HG03558 (cell line): ENCODE results near the gene CCDC81.
"Not testable (repeated sequence)": the region's sequence is repeated elsewhere in the genome, so short reads cannot be mapped to it uniquely, and the experiment has no call there.

Experiments
- ATAC-seq: cut with Tn5 transposase; IDR thresholded peaks from one replicate; pipeline ENCODE4 v1.9.1; 2021; ENCODE audit warnings: moderate number of reproducible peaks; ENCODE audit not compliant: unreplicated experiment; ENCODE audit errors: extremely low read depth

The CCDC81 gene

DNA sequence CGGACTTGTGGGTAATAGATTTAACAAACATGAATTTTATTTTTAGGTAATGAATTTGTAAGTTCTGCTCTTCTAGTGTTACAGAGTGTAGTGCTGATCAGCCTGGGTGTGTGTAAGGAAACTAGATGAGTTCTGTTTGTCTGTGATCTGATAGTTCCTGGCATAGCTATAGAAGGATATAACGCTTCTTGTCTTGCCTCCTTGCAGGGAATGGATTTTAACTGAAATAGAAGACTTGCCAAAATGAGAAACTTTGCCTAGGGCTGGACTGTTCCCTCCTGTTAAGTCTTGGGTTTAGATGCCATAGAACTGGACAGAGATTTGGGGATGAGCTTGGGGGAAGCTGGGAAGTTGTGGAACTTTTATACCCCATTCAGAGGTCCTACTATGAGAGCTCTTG is 11.6 kb downstream of the CCDC81 start:
- ATAC-seq = no peak

DNA sequence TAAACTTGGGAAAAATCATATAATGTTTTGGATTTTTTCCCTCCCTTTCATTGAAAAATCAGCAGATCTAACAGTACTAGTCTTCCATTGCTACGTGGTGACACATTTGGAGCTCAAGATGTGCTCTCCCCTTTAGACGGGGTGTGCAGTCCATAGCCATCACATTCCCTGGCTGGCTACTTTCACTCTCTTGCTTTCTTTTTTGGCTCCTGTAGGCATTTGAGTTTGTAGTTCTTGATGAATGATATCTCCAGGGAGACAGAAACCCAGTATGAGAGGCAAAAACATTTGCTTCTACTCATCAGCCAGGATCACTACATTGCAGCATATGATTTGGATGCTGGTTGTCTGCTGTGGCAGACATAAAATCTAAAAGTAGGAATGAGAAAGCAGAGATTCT is 12.1 kb downstream of the CCDC81 start:
- no peak for ATAC-seq

DNA sequence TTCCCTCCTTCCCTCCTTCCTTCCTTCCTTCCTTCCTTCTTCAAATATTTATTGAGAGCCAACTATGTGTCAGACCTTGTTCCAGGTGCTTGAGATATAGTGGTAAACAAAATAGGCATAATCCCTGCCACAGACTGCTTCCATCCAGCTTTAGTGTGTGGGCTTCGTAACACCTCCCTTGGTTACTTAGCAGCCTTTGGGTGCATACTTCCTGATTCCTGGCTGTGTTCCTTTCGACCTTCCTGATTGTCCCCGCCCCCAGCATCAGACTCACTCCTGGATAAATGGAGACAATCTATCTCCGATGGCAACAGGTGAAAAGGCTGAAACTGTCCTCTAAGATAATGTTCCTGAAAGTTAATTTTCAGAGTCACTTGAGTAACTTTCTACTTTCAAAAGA is 13.5 kb downstream of the CCDC81 start:
- ATAC-seq = no peak

DNA sequence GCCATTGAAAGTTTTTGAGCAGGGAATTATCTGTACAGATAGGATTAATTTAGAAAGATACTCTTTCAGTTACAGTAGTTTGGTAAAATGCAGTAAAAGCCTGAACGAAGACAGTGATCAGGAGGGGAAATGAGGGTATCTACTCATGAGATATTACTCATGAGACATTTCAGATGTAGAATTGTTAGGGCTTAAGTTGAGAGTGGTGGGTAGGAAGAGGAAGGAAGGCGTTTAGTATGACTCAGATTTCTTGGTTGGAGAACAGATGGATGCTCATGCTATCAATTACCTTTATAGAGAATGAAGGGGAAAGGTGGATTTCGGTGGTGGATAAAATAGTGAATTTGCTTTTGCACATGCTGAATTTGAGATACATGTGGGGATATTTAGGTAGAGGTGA is 15.8 kb downstream of the CCDC81 start:
- no peak for ATAC-seq

DNA sequence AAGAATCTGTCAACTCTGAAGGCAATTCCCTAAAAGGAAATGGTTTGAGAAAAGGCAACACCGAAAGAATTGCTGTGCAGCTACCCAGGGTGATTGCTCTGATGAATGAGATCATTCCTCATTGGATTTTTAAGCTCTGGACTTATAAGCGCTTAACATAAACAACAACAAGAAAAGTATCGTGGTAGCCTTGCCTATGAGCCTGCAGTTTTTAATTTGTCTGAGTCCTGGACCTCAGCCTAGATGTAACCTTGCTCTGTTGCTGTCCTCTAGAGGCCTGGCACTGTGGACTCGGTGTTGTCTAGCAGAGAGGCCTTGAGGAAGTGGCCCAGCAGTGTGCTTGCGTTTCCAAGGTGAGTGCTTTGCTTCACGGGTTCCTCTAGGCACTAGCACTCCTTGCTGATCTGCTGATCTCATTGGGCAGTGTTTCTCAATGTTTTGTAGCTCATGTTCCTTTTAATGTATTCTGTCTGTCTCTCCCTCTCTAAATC is 20.4 kb downstream of the CCDC81 start:
- ATAC-seq = no peak

DNA sequence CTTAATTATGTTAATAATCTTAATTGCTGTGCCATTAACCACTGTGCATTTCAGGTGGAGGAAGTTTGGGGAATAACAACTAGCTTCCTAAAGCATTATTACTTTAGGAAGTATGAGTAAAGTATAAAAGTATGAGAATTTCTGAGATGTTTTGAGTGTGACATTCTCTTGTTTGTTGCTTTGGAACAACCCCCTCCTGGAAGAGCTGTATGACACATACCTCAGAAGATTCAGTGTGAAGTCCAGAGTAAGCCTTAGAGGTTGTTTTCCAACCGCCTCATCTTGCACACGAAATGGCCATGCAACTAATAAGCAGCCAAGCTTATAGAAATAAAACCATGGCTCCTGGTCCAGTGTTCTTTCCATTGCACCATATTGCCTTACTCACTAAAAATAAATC is 21.7 kb downstream of the CCDC81 start:
- ATAC-seq = no peak

DNA sequence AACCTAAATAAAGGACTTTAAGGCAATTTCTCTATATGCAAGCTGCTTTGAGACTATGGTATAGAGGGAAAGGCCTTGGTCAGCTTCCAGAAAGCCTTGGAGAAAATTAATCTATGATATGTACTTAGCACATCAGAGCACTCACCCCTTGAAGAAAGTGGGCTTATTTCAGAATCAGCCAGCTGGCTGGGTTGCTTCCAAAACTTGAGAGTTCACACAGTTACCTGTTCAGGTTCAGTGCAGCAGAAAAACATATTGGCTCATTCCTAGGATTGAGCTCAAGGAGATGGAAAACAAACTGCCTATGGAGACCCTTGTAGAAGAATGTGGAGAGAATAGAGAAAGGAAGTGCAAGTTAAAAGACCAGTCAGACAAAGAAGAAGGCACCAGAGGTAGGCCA is 22.7 kb downstream of the CCDC81 start:
- no peak for ATAC-seq

DNA sequence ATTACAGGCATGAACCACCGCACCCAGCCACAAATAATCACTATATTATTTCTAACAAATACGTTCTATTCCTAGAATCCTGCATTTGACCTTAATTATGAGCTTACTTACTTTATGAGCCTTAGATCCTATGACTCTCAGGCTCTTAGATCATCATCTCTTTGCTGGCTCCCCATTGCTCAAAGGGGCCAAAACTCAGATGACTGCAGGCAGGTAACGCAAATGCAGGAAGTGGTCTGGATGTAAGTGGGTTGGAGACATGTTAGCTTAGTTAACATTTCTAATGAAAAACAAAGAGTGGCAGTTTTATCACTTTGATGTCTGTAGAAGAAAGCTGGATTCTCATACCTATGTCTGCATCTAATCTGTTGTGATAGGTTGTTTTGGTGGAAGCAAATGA is 23.4 kb downstream of the CCDC81 start:
- no peak for ATAC-seq

DNA sequence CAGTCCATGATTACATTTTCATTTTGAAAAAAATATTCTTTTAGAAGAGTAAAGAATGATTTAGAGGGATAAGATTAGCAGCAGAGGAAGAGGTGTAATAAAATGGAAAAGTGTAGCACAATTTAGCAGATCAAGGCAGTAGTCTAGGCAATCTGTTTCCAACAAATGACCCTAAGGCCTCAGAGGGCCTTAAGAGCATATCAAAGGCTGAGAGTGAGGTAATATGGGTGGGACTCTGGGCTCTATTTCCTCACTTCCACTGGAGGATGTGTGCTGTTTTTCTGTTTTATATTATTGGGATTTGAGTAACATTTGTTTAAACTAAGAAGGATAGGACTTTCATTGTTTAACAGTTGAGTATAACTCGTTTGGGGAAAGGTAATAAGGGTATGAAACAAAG is 28.8 kb downstream of the CCDC81 start:
- no peak for ATAC-seq

DNA sequence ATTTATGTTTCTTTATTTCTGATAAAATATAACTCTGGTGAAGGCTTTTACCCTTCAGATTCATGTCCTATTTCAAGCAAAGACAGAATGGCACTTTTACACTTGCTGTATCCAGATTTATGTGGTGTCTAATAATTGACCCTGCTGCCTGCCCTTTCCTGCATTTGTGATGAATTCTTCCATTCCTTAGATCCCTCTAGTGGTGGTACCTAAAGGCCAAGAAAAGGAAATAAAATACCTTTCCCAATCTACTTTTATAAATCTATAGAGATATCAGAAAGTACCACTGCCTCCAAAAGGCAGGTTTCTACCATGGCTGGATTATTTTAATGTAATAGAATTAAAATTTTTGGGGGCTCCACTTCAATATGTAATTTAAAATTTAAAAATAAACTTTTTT is 34.2 kb downstream of the CCDC81 start:
- no peak for ATAC-seq

DNA sequence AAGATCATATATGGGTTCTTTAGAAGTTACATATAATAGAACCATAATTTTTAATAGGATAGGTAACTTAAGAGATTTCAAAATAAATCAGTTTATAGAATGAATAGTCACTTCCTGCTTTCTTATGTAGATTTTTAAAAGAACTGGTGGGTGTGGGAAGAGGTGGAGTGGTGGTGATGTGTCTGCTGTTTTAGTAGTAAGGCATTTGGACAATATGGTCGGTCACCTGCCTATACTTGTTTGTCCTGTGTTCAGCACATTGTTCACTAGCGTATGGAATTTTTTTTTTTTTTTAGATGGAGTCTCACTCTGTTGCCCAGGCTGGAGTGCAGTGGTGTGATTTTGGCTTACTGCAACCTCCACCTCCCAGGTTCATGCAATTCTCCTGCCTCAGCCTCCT is 39.3 kb downstream of the CCDC81 start:
- ATAC-seq = no peak

DNA sequence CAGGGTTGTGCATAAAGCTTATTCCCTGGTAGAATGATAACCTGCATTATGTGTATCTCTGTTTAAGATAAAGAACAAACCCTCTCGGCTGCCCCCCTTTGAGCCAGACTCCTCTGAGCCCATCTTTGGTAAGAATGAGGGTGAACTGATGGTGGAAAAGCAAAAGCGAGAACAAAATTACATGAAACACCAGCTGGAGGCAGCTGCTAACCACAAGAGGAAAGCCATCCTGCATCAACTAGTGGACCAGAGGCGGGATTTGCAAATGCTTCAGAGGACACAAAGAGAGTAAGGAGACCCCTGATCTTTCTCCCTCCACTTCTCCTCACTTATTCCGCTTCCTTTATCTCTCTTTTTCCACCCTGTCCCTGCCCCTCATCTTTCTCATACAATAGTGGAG is 40.3 kb downstream of the CCDC81 start:
- ATAC-seq = no peak

DNA sequence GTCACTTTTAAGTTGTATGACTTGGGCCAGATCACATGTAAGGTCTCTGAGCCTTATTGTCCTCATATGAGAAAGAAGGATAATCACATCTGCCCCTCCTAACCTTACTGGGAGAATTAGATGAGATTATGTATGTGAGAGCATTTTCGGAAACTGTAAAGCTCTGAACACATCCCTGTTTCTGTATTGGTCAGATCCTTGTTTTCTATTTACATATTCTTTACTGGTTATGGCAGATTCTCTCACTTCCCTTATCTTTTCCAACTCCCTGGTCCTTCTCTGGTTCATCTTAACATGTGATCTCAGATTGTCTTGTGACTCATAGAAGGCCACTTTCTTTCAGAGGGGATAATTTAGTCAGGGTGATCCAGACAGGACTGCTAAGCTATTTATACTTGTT is 41.8 kb downstream of the CCDC81 start:
- no peak for ATAC-seq

DNA sequence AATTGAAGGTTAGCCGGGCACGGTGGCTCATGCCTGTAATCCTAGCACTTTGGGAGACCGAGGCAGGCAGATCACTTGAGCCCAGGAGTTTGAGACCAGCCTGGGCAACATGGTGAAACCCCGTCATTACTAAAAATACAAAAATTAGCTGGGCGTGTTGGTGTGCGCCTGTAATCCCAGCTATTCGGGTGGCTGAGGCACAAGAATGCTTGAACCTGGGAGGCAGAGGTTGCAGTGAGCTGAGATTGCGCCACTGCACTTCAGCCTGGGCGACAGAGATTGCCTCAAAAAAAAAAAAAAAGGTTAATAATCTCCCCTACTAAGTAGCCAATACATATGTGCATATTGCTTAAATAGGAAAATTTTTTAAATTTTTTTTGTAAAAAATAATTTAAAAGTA is 42.3 kb downstream of the CCDC81 start:
- not testable (repeated sequence) for ATAC-seq

DNA sequence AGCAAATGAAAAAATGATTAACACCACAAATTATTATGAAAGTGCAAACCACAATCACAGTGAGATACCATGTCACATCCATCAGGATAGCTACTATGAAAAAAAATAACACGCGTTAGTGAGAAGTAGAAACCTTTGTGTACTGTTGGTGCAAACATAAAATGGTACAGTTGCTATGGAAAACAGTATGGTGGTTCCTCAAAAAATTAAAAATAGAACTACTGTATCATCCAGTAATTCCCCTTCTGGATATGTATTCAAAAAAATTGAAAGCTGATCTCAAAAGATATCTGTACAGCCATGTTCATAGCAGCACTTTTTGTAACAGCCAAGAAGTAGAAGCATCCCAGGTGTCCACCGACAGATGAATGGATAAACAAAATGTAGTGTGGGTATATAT is 43.4 kb downstream of the CCDC81 start:
- ATAC-seq = no peak

DNA sequence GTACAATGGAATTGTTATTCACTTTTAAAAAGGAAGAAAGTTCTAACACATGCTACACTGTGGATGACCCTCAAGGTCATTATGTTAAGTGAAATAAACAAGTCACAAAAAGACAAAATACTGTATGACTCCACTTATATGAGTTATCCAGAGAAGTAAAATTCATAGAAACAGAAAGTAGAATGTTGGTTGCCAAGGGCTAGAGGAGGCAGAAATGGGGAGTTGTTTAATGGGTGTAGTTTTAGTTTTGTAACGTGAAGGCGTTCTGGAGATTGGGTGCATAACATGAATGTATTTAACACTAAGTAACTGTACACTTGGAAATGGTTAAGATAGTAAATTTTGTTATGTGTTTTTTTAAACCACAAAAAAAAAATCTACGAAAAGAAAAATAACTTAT is 43.8 kb downstream of the CCDC81 start:
- no peak for ATAC-seq

DNA sequence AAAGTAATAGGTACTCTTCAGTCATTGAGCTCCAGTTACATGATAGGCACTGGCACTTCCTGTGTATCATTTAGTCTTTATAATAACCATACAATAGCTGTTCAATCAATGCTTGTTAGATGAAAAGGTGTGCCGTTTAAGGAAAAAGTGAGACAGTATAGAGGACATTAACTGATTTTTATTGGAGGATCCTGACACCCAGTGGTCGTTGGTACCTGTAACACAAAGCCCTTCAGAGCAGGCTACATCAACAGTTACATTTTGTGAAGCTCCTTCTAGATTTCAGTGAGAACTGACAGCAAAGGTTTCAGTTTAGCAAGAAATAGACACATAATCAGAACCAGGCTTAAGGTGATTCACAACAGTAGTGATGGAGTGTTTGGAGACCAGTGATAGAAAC is 44.2 kb downstream of the CCDC81 start:
- no peak for ATAC-seq

DNA sequence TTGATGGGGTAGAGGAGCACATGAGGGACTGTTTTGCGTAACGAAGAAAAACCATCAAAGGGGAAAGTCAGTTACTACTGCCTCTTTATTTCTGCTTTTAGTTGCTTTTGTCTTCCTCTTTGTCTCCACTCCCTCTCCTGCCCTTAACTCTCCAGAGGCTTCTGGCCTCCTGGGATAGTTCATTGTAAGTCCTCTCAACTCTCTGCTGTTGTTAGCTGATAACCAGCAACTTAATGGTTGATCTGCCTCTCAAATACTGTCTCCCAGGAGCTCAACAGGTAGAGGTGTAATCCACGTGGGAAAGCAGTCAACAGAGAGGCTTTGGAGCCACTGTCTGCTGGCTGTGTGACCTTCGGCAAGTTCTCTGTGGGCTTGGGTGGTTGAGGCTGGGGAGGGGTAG is 47.3 kb downstream of the CCDC81 start:
- no peak for ATAC-seq

DNA sequence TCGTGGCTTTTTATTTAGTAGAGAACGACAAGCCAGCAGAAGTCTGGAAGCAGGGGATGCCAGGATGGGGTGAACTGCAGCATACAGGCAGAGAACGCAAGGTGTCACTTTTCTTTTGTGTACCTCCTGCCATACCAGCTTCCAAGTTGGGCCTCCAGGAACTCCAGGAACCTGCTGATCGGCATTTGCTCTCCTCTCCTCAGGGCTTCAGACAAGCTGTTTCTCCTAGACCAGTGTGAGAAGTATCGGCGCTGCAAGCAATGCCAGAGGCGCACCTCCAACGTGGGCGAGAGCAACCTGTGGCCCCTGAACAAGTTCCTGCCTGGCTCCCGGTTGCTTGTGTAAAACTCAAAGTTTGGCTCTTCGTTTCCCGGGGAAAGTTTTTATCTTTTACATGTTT is 47.7 kb downstream of the CCDC81 start:
- no peak for ATAC-seq

DNA sequence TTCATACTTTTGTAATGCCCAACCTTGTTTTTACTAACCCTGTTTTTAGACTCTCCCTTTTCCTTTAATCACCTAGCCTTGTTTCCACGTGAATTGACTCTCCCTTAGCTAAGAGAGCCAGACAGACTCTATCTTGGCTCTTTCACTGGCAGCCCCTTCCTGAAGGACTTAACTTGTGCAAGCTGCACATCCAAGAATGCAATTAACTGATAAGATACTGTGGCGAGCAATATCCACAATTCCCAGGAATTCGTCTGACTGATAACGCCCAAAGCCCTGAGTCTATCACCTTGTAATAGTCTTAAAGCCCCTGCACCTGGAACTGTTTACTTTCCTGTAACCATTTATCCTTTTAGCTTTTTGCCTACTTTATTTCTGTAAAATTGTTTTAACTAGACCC is 48.8 kb downstream of the CCDC81 start:
- ATAC-seq = not testable (repeated sequence)

DNA sequence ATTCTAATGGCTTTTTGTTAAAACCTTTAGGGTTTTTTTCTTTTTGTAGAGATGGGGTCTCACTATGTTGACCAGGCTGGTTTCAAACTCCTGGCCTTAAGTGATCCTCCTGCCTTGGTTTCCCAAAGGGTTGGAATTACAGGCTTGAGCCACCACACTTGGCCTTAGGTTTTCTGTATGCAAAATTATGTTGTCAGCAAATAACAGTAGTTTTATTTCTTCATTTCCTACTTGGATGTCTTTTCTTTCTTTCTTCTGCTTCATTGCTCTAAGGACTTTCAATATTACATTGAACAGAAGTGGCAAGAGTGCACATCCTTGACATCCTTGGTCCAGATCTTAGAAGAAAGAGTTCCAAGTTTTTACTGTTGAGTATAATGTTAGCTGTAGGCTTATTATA is 52.8 kb downstream of the CCDC81 start:
- no peak for ATAC-seq

DNA sequence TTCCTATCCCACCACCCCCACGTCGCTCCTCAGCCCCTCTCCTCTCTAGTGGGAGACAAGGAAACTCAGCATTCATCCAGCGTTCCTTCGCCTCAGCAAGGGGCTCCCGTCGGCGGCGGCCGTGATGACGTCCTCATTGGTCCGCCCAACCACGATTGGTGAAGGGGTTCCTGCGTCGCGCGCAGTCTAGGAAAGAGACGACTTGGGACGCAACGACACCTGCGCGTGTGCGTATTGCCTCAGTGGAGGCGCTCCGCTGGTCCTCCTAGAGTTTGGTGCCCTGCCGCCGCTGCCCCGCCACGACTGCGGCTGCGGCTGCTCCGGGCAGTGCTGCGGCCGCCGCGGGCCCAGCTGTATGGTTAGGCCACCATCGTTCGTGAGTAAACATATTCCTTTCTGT is 56.6 kb downstream of the CCDC81 start:
- ATAC-seq = no peak

DNA sequence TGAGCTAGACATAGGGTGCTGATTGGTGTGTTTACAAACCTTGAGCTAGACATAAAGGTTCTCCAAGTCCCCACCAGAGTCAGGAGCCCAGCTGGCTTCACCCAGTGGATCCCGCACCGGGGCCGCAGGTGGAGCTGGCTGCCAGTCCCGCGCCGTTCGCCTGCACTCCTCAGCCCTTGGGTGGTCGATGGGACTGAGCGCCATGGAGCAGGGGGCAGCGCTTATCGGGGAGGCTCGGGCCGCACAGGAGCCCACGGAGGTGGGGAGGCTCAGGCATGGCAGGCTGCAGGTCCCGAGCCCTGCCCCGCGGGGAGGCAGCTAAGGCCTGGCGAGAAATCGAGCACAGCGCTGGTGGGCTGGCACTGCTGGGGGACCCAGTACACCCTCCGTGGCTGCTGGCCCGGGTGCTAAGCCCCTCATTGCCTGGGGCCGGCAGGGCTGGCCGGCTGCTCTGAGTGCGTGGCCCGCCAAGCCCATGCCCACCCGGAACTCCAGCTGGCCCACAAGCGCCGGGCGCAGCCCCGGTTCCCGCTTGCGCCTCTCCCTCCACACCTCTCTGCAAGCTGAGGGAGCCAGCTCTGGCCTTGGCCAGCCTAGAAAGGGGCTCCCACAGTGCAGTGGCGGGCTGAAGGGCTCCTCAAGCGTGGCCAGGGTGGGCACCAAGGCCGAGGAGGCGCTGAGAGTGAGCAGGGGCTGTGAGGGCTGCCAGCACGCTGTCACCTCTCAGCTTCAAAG is 58.8 kb downstream of the CCDC81 start:
- not testable (repeated sequence) for ATAC-seq
